ENCODE data around the gene LRBA.

LRBA gene

DNA sequence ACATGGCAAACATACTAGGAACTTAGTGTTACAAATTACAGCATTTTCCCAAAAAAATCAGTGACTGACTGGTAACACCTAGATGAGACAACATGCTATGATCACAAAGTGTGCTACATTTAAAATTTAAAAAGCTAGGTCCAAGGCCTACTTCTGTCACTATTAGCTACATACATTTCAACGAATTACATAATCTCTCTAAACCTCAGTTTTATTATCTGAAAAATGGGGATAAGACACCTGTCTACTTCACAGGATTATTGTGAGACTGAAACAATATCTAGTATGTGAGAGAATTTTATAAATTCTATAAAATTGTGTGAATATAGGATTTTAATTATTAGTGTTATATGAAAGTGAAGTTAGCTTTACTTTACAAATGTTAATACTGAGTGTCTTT is 708.4 kb downstream of the LRBA start:
- no peak for DNase-seq (ENCODE audit: insufficient read length, low spot score)
- FAIRE-seq = peak; percentile 29
- TF ChIP-seq, protein P1, sequence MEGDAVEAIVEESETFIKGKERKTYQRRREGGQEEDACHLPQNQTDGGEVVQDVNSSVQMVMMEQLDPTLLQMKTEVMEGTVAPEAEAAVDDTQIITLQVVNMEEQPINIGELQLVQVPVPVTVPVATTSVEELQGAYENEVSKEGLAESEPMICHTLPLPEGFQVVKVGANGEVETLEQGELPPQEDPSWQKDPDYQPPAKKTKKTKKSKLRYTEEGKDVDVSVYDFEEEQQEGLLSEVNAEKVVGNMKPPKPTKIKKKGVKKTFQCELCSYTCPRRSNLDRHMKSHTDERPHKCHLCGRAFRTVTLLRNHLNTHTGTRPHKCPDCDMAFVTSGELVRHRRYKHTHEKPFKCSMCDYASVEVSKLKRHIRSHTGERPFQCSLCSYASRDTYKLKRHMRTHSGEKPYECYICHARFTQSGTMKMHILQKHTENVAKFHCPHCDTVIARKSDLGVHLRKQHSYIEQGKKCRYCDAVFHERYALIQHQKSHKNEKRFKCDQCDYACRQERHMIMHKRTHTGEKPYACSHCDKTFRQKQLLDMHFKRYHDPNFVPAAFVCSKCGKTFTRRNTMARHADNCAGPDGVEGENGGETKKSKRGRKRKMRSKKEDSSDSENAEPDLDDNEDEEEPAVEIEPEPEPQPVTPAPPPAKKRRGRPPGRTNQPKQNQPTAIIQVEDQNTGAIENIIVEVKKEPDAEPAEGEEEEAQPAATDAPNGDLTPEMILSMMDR (IDR thresholded peaks at IDR 0.05; ENCODE audit: insufficient read depth, missing control alignments) = no peak

DNA sequence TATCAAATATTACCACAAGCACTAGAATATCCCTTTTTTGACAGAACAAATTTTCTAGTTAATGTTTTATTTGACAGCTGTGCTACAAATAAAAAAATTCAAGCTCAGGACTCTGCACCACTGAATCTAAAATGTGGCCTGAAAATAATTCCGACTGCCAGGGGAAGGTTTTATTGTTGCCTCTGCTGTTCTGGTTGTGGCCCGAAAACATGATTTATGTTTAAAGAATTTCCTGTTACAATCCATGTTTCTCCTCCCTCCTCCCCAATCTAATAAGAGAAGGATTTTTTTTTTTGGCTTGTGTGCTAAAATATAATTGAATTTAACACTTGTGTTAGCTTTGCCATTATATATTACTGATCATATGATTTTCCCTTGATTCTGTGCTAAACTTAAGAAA is 709.1 kb downstream of the LRBA start:
- TF ChIP-seq, protein P1 (IDR thresholded peaks at IDR 0.05; ENCODE audit: insufficient read depth, missing control alignments) = no peak
- DNase-seq (ENCODE audit: insufficient read length, low spot score) (no peak), FAIRE-seq (no peak)

DNA sequence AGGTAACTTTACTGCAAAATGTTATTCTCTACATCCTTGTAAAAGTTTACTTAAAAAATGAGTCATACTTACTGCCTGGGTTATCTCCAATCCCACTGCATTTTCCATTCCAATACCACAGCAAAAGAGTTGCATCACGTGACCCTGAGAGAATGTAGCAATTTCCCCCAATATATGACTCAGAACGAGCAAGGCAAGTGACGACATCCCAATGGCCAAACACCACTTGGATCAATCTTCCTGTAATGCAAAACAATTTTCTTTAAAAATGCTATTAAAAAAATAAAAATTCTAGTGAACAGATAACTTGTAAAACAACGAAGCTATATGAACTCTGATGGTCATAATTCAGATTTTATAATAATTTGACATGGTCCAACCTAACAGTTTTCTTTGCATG is 712.5 kb downstream of the LRBA start:
- DNase-seq (ENCODE audit: insufficient read length, low spot score) = no peak
- TF ChIP-seq, protein P1 (IDR thresholded peaks at IDR 0.05; ENCODE audit: insufficient read depth, missing control alignments) = no peak
- peak; percentile 6 for FAIRE-seq

DNA sequence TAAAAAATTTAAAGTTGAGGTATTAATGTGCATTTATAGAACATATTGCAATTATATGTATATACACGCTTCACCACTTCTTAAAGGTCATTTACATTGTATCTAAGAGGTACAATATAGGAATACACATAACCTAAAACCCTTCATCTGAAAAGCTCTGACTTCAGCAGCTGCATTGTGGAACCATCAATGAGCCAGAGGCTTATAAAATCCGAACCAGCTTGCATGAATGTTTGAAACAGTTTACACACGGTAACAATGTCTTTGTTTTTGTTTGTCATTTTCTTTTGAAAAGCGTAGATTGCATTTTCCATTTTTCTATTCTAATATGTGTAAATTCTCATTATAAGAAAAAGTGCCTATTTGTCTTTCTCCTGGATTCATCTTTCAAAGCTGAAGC is 715.3 kb downstream of the LRBA start:
- FAIRE-seq = peak; percentile 21
- no peak for DNase-seq (ENCODE audit: insufficient read length, low spot score)
- TF ChIP-seq, protein P1 (IDR thresholded peaks at IDR 0.05; ENCODE audit: insufficient read depth, missing control alignments) = no peak

DNA sequence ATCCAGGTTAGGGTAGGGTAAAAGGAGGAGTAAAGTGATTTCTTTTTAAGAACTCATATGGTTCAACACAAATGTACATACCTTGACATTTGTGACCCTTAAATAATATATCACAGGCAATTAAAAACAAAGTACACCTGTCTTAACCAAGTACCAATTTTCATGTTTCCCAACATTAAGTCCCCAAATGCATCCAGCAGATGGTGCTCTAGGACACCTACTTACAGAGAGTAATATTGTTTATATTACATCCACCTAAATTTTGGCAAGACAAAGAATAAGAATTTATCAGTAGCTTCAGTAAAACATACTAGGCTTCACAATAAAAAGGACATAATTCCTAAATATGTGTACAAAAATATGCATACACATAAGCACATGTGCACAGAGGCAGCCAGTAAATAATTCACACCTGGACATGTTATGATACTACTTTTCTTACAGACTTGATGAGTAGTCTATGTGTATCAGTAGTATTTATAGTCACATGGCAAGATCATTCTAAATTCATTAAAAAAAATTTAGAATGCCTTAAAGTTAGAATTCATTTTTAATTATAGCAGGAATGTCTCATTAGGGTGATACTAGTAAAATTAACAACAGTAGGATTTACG is 717.1 kb downstream of the LRBA start:
- DNase-seq (ENCODE audit: insufficient read length, low spot score) (no peak), FAIRE-seq (peak; percentile 91)
- TF ChIP-seq, protein P1 (IDR thresholded peaks at IDR 0.05; ENCODE audit: insufficient read depth, missing control alignments) = peak; percentile 88

DNA sequence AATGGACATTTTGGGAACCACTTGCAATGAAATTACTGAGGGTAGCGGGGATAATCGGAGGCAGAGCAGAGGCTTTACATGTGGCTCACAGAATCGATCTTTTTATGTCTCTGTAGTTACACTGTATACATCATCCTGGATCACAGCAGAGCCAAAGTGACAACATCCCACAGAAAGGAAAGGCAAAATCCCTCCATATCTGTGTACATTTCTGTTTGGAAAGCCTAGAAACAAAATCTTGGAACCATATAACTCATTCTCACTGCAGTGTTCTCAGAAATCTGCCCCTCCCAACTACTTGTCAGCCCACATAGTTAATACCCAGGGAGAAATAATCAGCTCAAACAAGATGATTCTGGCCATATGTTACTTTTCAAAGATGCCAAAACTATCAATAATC is 725.2 kb downstream of the LRBA start:
- TF ChIP-seq, protein P1 (IDR thresholded peaks at IDR 0.05; ENCODE audit: insufficient read depth, missing control alignments) = no peak
- FAIRE-seq (peak; percentile 93), DNase-seq (ENCODE audit: insufficient read length, low spot score) (no peak)

DNA sequence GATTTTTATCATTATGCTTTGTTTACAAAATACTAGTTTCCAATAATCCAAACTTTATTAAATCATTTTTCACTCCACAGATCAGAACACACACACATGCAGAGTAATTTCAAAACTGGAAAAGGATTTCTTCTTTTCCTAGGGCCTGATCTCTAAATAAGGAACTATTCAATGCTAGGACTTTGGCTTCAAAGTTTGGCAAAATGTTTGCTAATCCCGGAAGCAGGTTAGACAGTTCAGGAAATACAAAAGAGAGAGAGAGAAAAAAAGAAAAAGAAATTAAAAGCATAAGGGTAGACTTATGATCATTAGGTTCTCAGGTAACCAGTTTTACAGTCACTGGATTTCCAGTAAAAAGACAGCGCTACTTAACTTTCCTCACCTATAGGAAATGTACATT is 725.9 kb downstream of the LRBA start:
- DNase-seq (ENCODE audit: insufficient read length, low spot score) = no peak
- TF ChIP-seq, protein P1 (IDR thresholded peaks at IDR 0.05; ENCODE audit: insufficient read depth, missing control alignments) = no peak
- peak; percentile 51 for FAIRE-seq
